ENCODE data around the gene SSBP3. TPM values are rescaled to one million over a fixed set of nuclear protein-coding genes. Genes with fewer than 3 reads are reported as not detected.
"Not testable (repeated sequence)": the region's sequence is repeated elsewhere in the genome, so short reads cannot be mapped to it uniquely, and the experiment has no call there.

Gene SSBP3
- 14.3 TPM for polyA plus RNA-seq (2012; ENCODE audit: low read depth, missing spikeins)

DNA sequence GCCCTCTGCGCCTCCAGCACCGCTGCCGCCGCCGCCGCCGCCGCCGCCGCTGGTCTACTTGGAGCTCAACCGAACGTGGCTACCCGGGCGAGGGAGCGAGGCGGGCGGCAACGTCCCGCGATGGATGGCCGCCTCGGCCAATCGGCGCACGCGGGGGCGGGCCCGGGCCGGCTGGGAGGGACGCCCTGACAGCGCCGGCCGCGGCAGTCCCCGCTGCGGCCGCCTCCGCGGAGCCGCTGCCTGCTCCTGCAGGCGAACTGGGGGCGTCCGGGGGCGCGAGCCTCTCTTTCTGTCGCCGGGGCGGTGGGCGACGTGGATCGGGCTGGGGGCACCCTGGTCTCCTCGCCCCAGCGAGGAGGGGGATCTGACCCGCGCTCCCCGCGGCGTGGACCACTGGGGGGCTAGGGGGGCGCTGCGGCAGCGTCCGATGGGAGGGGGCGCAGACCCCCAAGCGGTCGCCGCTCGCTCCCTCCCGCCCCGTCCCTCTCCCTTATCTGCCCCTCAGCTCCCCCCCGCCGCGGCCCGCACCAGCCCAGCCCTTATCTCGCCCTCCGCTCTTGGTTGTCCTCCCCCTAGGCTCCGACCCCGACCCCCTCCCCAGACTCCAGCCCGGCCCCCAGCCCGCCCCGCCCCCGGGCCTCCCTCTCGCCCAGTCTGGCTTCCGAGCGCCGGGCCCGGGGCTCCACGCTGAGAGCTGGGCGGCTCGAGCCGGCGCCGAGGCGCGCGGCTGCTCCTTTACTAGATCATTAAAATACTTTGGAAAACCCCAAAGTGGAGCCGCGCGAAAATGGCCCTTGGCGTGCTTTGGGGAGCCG lies at the start of gene SSBP3:
SSBP3 (minus strand) TSS at position 56 of the 815 bp plus-strand sequence.
- TF ChIP-seq SPI1 (IDR thresholded peaks at IDR 0.05; ENCODE audit: low read depth, low read length) = no peak
- no peak for TF ChIP-seq POLR2A (IDR thresholded peaks at IDR 0.05; ENCODE audit: low read depth, low read length)
- TF ChIP-seq POU2F2 (IDR thresholded peaks at IDR 0.05; ENCODE audit: low read depth, low read length) = no peak
- TF ChIP-seq PAX5 (IDR thresholded peaks at IDR 0.05; ENCODE audit: insufficient read depth, low read length, severe bottlenecking) = no peak
- no peak for TF ChIP-seq TAF1 (IDR thresholded peaks at IDR 0.05; ENCODE audit: low read depth, low read length)
- DNase-seq (ENCODE audit: insufficient read length, low spot score) = peak; percentile 93
- peak; percentile 85 for FAIRE-seq

GRCh38 chr1:54453509-54453908 lies 47.3 kb upstream of the SSBP3 start:
- no peak for FAIRE-seq
- no peak for TF ChIP-seq SPI1 (IDR thresholded peaks at IDR 0.05; ENCODE audit: low read depth, low read length)
- TF ChIP-seq POU2F2 (IDR thresholded peaks at IDR 0.05; ENCODE audit: low read depth, low read length) = no peak
- TF ChIP-seq POLR2A (IDR thresholded peaks at IDR 0.05; ENCODE audit: low read depth, low read length) = no peak
- no peak for TF ChIP-seq TAF1 (IDR thresholded peaks at IDR 0.05; ENCODE audit: low read depth, low read length)
- TF ChIP-seq POLR2AphosphoS5 (IDR thresholded peaks at IDR 0.05; ENCODE audit: low read depth, low read length) = no peak
- TF ChIP-seq PAX5 (IDR thresholded peaks at IDR 0.05; ENCODE audit: insufficient read depth, low read length, severe bottlenecking) = no peak
- no peak for DNase-seq (ENCODE audit: insufficient read length, low spot score)

DNA sequence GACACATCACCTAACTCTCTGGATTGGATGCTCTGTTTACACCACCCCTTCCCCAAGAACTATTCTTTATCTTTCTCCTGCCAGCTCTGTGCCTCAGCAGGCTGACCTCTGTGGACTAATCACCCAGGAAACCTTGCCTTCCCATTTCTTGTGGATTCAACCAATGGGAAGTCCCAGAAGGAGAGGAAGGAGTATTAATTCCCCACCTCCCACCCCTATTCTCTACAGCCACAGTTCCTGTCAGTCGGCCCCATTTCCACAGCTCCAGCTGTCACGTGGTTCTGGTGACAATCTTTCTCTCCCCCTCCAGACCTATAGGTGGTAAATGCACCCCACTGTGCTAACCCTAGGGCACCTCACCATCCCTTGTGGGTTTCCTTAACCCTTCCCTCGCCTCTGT lies 46.8 kb upstream of the SSBP3 start:
- FAIRE-seq = no peak

DNA sequence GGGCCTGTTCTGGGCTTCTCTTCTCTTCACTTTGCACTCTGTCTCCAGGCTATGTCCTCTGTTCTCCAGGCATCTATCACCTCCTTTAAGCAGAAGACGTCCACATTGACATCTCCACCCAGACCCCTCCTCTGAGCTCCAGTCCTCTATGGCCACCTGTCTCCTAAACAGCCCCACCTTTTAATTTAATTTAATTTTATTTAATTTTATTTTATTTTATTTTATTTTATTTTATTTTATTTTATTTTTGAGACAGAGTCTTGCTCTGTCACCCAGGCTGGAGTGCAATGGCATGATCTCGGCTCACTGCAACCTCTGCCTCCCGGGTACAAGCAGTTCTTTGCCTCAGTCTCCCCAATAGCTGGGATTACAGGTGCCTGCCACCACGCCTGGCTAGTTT lies 43.2 kb upstream of the SSBP3 start:
- DNase-seq (ENCODE audit: insufficient read length, low spot score); FAIRE-seq: not testable (repeated sequence)

More for the DNA sequence above, 46.8 kb upstream of the SSBP3 start:
- TF ChIP-seq TAF1 (IDR thresholded peaks at IDR 0.05; ENCODE audit: low read depth, low read length) = no peak
- TF ChIP-seq PAX5 (IDR thresholded peaks at IDR 0.05; ENCODE audit: insufficient read depth, low read length, severe bottlenecking) = no peak
- no peak for TF ChIP-seq SPI1 (IDR thresholded peaks at IDR 0.05; ENCODE audit: low read depth, low read length)
- no peak for TF ChIP-seq POU2F2 (IDR thresholded peaks at IDR 0.05; ENCODE audit: low read depth, low read length)
- no peak for TF ChIP-seq POLR2AphosphoS5 (IDR thresholded peaks at IDR 0.05; ENCODE audit: low read depth, low read length)
- no peak for TF ChIP-seq POLR2A (IDR thresholded peaks at IDR 0.05; ENCODE audit: low read depth, low read length)
- DNase-seq (ENCODE audit: insufficient read length, low spot score) = no peak

DNA sequence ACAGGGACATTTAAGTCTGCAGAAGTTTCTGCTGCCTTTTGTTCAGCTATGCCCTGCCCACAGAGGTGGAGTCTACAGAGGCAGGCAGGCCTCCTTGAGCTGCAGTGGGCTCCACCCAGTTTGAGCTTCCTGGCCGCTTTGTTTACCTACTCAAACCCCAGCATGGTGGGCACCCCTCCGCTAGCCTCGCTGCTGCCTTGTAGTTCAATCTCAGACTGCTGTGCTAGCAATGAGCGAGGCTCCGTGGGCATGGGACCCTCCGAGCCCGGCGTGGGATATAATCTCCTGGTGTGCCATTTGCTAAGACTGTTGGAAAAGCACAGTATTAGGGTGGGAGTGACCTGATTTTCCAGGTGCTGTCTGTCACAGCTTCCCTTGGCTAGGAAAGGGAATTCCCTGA lies 42.6 kb upstream of the SSBP3 start:
- FAIRE-seq; DNase-seq (ENCODE audit: insufficient read length, low spot score): not testable (repeated sequence)

DNA sequence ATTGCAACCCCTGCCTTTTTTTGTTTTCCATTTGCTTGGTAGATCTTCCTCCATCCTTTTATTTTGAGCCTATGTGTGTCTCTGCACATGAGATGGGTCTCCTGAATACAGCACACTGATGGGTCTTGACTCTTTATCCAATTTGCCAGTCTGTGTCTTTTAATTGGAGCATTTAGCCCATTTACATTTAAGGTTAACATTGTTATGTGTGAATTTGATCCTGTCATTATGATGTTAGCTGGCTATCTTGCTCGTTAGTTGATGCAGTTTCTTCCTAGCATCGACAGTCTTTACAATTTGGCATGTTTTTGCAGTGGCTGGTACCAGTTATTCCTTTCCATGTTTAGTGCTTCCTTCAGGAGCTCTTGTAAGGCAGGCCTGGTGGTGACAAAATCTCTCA lies 40.9 kb upstream of the SSBP3 start:
- FAIRE-seq; DNase-seq (ENCODE audit: insufficient read length, low spot score): not testable (repeated sequence)

GRCh38 chr1:54442185-54442584 lies 36.0 kb upstream of the SSBP3 start:
- FAIRE-seq (no peak), DNase-seq (ENCODE audit: insufficient read length, low spot score) (no peak)
- TF ChIP-seq TAF1 (IDR thresholded peaks at IDR 0.05; ENCODE audit: low read depth, low read length) (no peak), POU2F2 (IDR thresholded peaks at IDR 0.05; ENCODE audit: low read depth, low read length) (no peak), PAX5 (IDR thresholded peaks at IDR 0.05; ENCODE audit: insufficient read depth, low read length, severe bottlenecking) (no peak), POLR2AphosphoS5 (IDR thresholded peaks at IDR 0.05; ENCODE audit: low read depth, low read length) (no peak), POLR2A (IDR thresholded peaks at IDR 0.05; ENCODE audit: low read depth, low read length) (no peak), SPI1 (IDR thresholded peaks at IDR 0.05; ENCODE audit: low read depth, low read length) (no peak)

- TF ChIP-seq SPI1 (IDR thresholded peaks at IDR 0.05; ENCODE audit: low read depth, low read length) (no peak), POLR2A (IDR thresholded peaks at IDR 0.05; ENCODE audit: low read depth, low read length) (no peak), TAF1 (IDR thresholded peaks at IDR 0.05; ENCODE audit: low read depth, low read length) (no peak)
- DNase-seq (ENCODE audit: insufficient read length, low spot score) (no peak), FAIRE-seq (no peak)
These were observed 33.5 kb upstream of the SSBP3 start for GRCh38 chr1:54439550-54440223.

DNA sequence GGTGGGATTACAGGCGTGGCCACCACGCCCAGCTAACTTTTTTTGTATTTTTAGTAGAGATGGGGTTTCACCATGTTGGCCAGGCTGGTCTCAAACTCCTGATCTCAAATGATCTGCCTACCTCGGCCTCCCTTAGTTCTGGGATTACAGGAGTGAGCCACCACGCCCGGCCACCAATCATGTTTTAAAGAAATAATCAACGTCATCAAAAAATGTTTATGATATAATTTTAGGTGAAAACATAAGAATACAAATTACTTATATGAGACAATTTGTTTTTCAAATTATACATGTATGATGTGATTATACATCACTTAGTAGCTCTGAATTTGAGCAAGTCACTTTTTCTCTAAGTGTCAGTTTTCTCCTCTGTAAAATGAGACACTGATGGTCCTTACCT lies 31.6 kb upstream of the SSBP3 start:
- no peak for FAIRE-seq
- TF ChIP-seq POLR2AphosphoS5 (IDR thresholded peaks at IDR 0.05; ENCODE audit: low read depth, low read length) (no peak), POLR2A (IDR thresholded peaks at IDR 0.05; ENCODE audit: low read depth, low read length) (no peak), POU2F2 (IDR thresholded peaks at IDR 0.05; ENCODE audit: low read depth, low read length) (no peak), TAF1 (IDR thresholded peaks at IDR 0.05; ENCODE audit: low read depth, low read length) (no peak), SPI1 (IDR thresholded peaks at IDR 0.05; ENCODE audit: low read depth, low read length) (no peak), PAX5 (IDR thresholded peaks at IDR 0.05; ENCODE audit: insufficient read depth, low read length, severe bottlenecking) (no peak)
- no peak for DNase-seq (ENCODE audit: insufficient read length, low spot score)

- TF ChIP-seq POU2F2 (IDR thresholded peaks at IDR 0.05; ENCODE audit: low read depth, low read length) (no peak), TAF1 (IDR thresholded peaks at IDR 0.05; ENCODE audit: low read depth, low read length) (no peak), PAX5 (IDR thresholded peaks at IDR 0.05; ENCODE audit: insufficient read depth, low read length, severe bottlenecking) (no peak), POLR2A (IDR thresholded peaks at IDR 0.05; ENCODE audit: low read depth, low read length) (no peak), POLR2AphosphoS5 (IDR thresholded peaks at IDR 0.05; ENCODE audit: low read depth, low read length) (no peak), SPI1 (IDR thresholded peaks at IDR 0.05; ENCODE audit: low read depth, low read length) (no peak)
- no peak for DNase-seq (ENCODE audit: insufficient read length, low spot score)
- no peak for FAIRE-seq
These were observed 30.6 kb upstream of the SSBP3 start for GRCh38 chr1:54436826-54437225.
